ENCODE results near the gene DUOXA1. TPM values are rescaled to one million over a fixed set of nuclear protein-coding genes. Genes with fewer than 3 reads are reported as not detected.
A peak's percentile ranks its signal among the peaks of the same experiment; 100 is the strongest.

The DUOXA1 gene, protein sequence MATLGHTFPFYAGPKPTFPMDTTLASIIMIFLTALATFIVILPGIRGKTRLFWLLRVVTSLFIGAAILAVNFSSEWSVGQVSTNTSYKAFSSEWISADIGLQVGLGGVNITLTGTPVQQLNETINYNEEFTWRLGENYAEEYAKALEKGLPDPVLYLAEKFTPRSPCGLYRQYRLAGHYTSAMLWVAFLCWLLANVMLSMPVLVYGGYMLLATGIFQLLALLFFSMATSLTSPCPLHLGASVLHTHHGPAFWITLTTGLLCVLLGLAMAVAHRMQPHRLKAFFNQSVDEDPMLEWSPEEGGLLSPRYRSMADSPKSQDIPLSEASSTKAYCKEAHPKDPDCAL
- 12.3 TPM for total RNA-seq
- 12.1 TPM for polyA plus RNA-seq

DNA sequence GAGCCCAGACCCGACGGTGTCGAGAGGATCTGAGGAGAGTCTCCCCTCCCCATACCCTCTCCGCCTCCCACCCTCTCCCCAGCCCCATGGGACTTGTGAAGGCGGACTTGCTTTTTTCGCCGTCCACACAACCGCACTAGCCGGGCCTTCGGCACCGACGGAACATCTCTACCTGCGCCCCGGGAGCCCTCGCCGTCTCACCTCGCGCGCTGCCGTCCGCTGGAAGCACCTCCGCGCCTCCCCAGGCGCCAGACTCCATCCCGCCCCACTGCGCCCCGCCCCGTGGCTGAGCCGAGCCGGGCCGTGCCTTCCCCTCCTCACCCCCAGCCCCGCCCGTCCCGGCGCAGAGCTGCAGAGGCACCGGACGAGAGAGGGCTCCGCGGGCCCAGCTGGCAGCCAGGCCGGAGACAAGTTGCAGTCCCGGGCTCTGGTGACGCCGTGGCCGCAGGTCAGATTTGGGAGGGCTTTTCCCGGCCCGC lies at the start of gene DUOXA1, which contains the start of gene DUOX1:
DUOXA1 (minus strand) TSS at position 229 of the 479 bp plus-strand sequence. CDS start 6,865 bp downstream, outside the sequence.
DUOX1 (plus strand) TSS at position 344 of the 479 bp plus-strand sequence. CDS start 1,973 bp downstream, outside the sequence.
- H3K4me1 ChIP-seq (ENCODE audit: insufficient read depth): no peaks in the 10 kb centered on the region
- H3K4me3 ChIP-seq (ENCODE audit: low read depth, low read length): peak within 1 kb of the TSS; percentile 25
- H3K27ac ChIP-seq (ENCODE audit: low read depth): no peak within 1 kb of the TSS
- no peak for DNase-seq (ENCODE audit: extremely low spot score)
- H3K36me3 ChIP-seq (ENCODE audit: insufficient read depth): no peaks in the 10 kb centered on the region
- WGBS: 3% methylated on average over 46 of the region's 46 CpGs

DNA sequence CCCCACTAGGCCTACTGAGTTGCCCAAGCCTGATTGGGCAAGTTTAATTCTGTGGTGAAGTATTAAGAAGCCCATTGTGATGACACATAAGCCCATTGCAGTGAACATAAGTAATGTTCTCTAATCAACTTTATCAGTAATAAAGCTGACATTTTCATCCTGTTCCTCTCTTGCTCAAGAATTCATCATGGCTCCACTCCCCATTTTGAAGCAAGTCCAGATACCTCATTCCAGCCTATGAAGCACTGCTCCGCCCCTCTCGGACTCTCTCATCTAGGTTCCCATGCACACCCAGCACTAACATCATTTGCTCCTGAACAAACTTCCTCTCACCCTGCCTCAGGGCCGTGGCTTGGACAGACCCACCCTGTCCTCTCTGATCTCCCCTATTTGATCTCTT lies 47.6 kb upstream of the DUOXA1 start:
- DNase-seq (ENCODE audit: extremely low spot score): no peak
- WGBS: 90% methylated on average over 3 of the region's 3 CpGs
- H3K27ac ChIP-seq (ENCODE audit: low read depth): no peak overlapping the region

DNA sequence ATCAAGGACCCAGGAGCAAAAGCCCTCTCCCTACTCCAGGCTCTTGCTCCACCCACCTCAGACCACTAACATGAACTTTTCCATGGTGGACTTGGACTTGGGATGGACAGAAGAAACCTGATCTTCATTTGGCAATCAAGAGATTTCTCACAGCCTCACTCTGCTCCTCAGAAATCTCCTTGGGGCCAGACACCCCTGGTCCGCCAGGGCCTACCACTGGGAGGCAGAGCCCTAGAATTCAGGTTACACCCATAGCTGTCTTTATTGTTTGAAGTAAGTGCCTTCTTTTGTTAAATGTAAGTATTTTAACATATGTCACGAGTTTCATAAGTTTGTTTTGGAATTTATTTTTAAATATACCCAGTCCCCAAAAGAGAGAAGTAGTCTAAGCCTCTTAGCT lies 44.9 kb upstream of the DUOXA1 start:
- H3K36me3 ChIP-seq (ENCODE audit: insufficient read depth): no peaks in the 10 kb centered on the region

More for the DNA sequence above, 47.6 kb upstream of the DUOXA1 start:
- Histone ChIP-seq H3K4me1 (ENCODE audit: insufficient read depth) (no peaks in the 10 kb centered on the region), H3K36me3 (ENCODE audit: insufficient read depth) (no peaks in the 10 kb centered on the region), H3K4me3 (ENCODE audit: low read depth, low read length) (no peak overlapping the region)

DNA sequence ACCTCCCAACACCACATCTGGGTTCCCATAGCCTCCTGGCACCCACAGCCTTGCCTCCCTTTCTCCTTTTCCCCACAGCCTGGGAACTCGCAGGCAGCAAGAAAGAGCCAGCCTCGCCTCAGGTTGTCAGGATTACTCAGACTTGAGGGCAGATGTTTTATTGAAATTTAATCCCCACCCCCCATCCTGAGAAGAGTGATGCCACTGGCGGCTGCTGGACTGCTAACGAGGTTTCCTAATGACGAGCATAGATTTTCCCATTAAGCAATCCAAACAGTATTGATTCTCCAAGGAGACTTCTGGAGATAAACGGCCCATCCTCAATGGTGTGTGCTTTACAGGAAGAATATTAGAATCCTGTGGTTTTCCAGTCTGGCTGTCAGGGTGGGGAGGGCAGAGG lies 44.4 kb upstream of the DUOXA1 start:
- Histone ChIP-seq H3K4me3 (ENCODE audit: low read depth, low read length) (no peak overlapping the region), H3K4me1 (ENCODE audit: insufficient read depth) (no peaks in the 10 kb centered on the region), H3K36me3 (ENCODE audit: insufficient read depth) (no peaks in the 10 kb centered on the region), H3K27ac (ENCODE audit: low read depth) (no peak overlapping the region)
- WGBS: 90% methylated on average over 6 of the region's 6 CpGs
- no peak for DNase-seq (ENCODE audit: extremely low spot score)

More for the DNA sequence above, 44.9 kb upstream of the DUOXA1 start:
- DNase-seq (ENCODE audit: extremely low spot score): no peak
- Histone ChIP-seq H3K27ac (ENCODE audit: low read depth) (no peak overlapping the region), H3K4me3 (ENCODE audit: low read depth, low read length) (no peak overlapping the region), H3K4me1 (ENCODE audit: insufficient read depth) (no peaks in the 10 kb centered on the region)
- 91% methylated on average over 2 of the region's 2 CpGs for WGBS

DNA sequence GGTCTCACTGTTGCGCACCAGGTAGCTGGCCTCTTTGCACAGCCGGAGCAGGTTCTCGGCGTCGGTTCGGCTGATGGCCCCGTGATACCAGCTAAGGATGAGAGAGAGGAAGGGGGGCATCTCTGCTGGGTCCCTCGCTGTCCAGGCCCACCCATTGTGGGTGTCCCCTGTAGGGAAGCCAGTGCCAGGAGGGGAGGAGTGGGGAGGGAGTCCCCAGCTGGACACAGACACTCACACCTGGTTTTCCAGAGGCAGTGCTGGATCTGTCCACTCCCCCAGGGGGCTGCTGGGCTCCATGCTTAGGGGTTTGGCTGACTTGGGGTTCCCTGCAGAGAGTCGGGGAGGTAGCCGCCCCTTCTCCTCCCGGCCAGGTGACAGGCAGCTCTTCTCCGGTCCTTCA lies 42.2 kb upstream of the DUOXA1 start:
- WGBS: 95% methylated on average over 12 of the region's 12 CpGs
- H3K4me3 ChIP-seq (ENCODE audit: low read depth, low read length): no peak overlapping the region
- H3K27ac ChIP-seq (ENCODE audit: low read depth): no peak overlapping the region
- no peaks in the 10 kb centered on the region for H3K4me1 ChIP-seq (ENCODE audit: insufficient read depth)
- H3K36me3 ChIP-seq (ENCODE audit: insufficient read depth): no peaks in the 10 kb centered on the region
- DNase-seq (ENCODE audit: extremely low spot score): no peak

DNA sequence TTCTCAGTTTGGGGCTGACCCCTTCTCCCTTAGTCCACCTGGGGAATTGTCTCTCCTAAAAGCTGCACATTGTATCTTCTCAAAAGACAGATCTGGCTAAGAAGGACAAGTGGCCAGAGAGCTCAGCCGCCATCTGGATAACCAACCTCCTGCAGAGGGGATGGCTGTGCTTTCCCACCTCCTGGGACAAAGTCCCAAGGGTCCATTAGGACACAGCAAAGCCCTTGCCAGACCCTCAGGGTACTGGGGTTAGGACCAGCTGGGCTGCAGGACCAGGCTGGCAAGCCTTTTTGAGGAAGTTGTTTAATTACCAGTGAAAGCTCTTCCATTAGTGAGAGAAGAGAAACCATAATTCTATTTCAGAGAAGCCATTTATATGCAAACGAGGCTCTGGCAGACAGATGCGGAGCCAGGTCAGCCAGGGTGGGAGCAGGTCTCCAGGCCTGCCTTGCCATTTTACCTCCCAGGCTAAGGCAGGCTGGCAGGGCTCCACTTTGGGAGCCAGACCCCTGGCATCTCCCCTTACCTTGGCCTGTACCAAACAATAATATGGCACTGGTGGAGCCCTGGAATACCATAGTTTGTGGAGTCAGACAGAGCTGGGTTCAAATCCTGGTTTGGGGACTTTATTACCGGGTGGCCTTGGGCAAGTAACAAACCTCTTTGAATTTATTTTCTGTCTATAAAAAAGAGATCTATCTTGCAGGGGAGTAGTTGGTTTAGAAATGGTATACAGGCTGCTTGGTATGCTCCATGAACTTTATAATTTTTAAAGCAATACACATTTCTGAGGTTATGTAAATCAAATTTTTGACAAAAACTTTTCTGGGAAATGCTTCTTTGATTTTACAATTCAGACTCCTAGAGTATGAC lies 40.2 kb upstream of the DUOXA1 start:
- WGBS: 77% methylated on average over 4 of the region's 4 CpGs
- no peak for DNase-seq (ENCODE audit: extremely low spot score)
- Histone ChIP-seq H3K4me3 (ENCODE audit: low read depth, low read length) (no peak overlapping the region), H3K27ac (ENCODE audit: low read depth) (no peak overlapping the region), H3K36me3 (ENCODE audit: insufficient read depth) (no peaks in the 10 kb centered on the region), H3K4me1 (ENCODE audit: insufficient read depth) (no peaks in the 10 kb centered on the region)

DNA sequence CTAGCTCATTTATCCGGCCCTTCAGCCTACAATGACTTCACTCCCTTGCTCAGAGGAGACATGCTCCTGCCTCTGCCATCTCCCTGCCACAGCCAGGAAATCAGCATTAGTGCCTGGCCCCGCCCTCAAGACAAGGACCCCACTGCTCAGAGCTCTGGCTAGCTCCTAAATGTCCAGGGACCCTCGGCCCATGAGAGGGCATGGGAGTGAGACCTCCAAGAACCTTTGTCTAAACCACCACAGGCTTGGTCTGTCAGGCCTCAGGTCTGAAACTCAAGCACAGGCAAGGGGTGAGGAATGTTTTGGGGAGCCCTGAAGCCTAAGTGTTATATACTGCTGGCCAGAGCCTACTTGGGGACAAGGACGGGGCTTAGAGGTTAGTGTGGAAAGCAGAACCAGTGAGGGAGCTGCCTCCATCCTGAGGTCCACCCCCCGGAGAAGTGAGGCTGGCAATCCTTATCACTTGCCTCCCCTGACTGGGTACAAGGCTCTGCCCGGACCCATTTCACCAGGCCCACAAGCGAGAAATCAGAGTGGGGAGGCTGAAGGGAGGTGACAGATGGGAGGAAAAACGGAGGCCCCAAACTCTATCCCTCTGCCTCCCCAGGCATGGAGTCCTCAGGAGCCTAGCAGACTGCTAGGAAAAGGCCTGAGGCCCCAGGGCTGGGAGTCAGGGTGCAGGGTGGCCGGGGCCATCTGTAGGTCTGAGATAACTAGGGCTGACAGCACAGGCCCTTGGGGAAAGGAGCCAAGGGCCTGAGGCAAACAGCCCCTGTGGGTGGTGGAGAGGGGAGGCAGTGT lies 39.3 kb upstream of the DUOXA1 start:
- H3K27ac ChIP-seq (ENCODE audit: low read depth): no peak overlapping the region
- H3K4me1 ChIP-seq (ENCODE audit: insufficient read depth): no peaks in the 10 kb centered on the region
- 88% methylated on average over 9 of the region's 9 CpGs for WGBS
- DNase-seq (ENCODE audit: extremely low spot score): no peak
- no peaks in the 10 kb centered on the region for H3K36me3 ChIP-seq (ENCODE audit: insufficient read depth)
- no peak overlapping the region for H3K4me3 ChIP-seq (ENCODE audit: low read depth, low read length)

DNA sequence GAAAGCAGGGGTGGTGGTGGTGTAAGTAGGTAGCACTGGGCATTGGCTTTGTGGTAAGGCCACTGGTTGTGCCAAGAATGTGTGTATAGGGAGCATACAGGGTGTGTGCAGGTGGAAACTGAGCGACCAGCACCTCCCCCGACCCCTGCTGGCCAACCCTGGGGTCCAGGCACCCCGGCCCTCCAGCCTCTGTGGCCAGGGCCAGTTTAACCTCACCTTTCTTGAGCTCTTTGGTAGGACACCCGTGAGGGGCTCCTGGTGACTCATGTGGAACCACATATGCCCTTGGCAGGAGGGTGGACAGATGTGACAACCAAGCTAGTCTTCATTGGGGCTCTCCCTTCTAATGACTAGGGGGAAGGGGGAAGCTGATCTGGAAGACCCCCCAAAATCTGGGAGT lies 38.6 kb upstream of the DUOXA1 start:
- no peak overlapping the region for H3K4me3 ChIP-seq (ENCODE audit: low read depth, low read length)
- H3K4me1 ChIP-seq (ENCODE audit: insufficient read depth): no peaks in the 10 kb centered on the region
- H3K27ac ChIP-seq (ENCODE audit: low read depth): no peak overlapping the region
- 95% methylated on average over 4 of the region's 4 CpGs for WGBS
- DNase-seq (ENCODE audit: extremely low spot score): no peak
- no peaks in the 10 kb centered on the region for H3K36me3 ChIP-seq (ENCODE audit: insufficient read depth)

DNA sequence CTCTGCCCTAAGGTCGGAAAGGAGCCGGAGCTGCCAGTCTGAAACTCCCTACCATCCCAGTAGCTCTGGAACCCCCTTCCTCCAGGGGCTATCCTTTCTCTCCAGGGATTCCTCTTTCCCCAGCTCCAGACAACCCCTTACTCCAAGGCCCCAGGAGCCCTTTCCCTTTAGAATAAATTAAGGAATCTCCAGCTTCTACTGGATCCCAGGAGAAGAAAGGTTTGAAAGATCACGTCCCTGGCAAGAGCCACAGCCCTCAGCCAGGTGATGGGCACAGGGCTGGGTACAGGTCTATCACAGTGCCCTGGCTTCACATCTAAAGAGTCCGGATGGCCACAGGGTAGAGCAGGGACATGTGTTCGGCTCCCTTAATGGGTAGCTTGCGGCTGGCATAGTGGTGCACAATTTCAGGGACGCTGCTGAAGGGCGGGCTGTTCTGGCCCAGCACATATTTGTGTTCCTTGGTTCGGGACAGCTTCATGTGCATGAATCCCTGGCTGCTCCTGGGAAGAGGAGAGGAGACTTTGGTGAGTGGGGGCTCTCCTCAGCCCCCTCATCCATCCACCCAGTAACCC lies 38.0 kb upstream of the DUOXA1 start:
- Histone ChIP-seq H3K4me1 (ENCODE audit: insufficient read depth) (no peaks in the 10 kb centered on the region), H3K4me3 (ENCODE audit: low read depth, low read length) (peak overlapping the region; percentile 65), H3K27ac (ENCODE audit: low read depth) (peak overlapping the region; percentile 96), H3K36me3 (ENCODE audit: insufficient read depth) (no peaks in the 10 kb centered on the region)
- WGBS: 65% methylated on average over 9 of the region's 9 CpGs
- DNase-seq (ENCODE audit: extremely low spot score): no peak

DNA sequence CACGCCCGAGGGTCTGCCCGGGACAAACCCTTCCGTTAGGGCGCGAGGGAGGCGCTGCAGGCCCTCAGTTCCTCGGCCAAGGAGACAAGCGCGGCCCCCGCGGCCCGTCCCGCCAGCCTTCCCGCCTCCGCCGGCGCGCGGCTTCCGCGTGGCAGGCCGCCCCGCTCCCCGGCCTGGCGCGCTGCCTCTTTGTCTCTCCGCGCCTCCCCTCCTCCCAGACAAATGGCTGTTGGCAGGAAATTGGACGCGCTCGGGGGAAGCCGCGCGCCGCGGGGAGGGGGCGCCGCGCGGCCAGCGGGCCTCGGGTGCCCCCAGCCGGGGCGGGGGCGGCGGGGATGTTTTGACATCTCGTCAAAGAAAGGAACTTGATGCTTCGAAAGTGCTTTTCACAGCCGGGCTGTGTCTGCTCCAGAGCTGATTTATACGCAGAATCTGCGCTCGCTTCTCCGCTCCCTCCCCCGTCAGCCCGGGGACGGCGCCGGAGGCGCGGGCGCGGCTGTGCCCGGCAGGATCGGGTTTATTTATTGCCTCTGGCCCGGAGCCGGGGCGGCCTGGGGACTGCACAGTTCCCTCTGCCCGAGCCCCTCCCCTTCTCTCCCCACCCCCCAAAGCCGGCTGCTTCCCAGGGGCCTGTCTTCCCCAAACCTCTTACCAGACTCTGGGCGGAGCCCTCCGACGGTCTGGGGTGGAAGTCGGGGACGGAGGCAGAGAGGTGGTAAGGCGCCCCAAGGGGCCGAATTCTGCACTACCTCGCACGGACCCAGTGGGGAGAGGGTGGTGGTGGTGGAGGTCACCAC lies 37.4 kb upstream of the DUOXA1 start:
- peak; percentile 69 for DNase-seq (ENCODE audit: extremely low spot score)
- Histone ChIP-seq H3K27ac (ENCODE audit: low read depth) (peak overlapping the region; percentile 96), H3K36me3 (ENCODE audit: insufficient read depth) (no peaks in the 10 kb centered on the region), H3K4me3 (ENCODE audit: low read depth, low read length) (peak overlapping the region; percentile 65), H3K4me1 (ENCODE audit: insufficient read depth) (no peaks in the 10 kb centered on the region)
- under 1% methylated on average over 79 of the region's 79 CpGs for WGBS

DNA sequence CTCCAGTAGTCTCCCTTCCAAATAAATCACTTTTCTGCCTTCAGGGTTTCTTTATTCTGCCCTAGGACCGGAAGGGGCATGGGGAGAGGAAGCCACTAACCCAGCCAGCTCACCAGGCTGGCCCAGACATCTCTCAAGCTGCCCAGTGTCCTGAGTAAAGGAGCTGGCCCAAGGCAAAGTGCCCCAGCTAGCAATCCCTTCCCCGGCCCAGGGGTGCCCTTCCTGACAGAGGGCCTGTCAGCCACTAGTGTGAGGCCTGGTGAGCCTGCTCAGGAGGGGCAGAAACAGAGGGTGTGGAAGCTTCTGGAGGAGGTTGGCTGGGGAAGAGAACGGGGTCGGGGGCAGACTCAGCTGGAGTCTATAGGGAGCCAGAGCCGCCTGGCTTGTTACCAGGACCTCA lies 35.9 kb upstream of the DUOXA1 start:
- no peak overlapping the region for H3K4me3 ChIP-seq (ENCODE audit: low read depth, low read length)
- no peak for DNase-seq (ENCODE audit: extremely low spot score)

DNA sequence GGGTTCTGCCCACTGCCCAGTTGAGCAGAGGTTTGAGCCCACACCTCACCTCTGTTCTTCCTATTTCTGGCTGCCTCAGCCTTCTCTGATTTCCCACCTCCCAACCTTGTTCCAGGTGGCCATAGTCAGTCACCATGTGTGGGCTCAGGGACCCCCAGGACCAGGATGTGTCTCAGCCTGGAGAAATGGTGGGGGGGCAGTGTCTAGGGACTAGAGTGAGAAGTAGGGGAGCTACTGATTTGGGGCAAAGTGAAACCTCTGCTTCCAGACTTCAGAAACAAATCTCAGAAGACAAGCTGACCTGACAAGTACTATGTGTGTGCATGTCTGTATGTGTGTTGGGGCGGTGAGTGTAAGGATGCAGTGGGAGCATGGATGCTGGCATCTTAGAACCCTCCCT lies 35.2 kb upstream of the DUOXA1 start:
- Histone ChIP-seq H3K27ac (ENCODE audit: low read depth) (no peak overlapping the region), H3K4me3 (ENCODE audit: low read depth, low read length) (no peak overlapping the region), H3K36me3 (ENCODE audit: insufficient read depth) (no peaks in the 10 kb centered on the region), H3K4me1 (ENCODE audit: insufficient read depth) (no peaks in the 10 kb centered on the region)
- WGBS: 100% methylated on average over 1 of the region's 1 CpG
- no peak for DNase-seq (ENCODE audit: extremely low spot score)

More for the DNA sequence above, 35.9 kb upstream of the DUOXA1 start:
- no peaks in the 10 kb centered on the region for H3K36me3 ChIP-seq (ENCODE audit: insufficient read depth)
- H3K27ac ChIP-seq (ENCODE audit: low read depth): no peak overlapping the region
- WGBS: 67% methylated on average over 5 of the region's 5 CpGs
- no peaks in the 10 kb centered on the region for H3K4me1 ChIP-seq (ENCODE audit: insufficient read depth)
